ENCODE measurements around the gene MBP. TPM values are rescaled to one million over a fixed set of nuclear protein-coding genes. Genes with fewer than 3 reads are reported as not detected.
A peak's percentile ranks its signal among the peaks of the same experiment; 100 is the strongest.

Gene MBP
- total and polyA plus RNA-seq, 2 of the 4 experiments (the other 2 are of a cell fraction), result 0.72 to 0.90 TPM

GRCh38 chr18:77127769-77128671, 4.6 kb downstream of the MBP start:
- no peaks in the 10 kb centered on the region for H3K9me1 ChIP-seq (ENCODE audit: insufficient read depth, low read length)
- H2BK120ac ChIP-seq (ENCODE audit: low read depth, low read length), result peak overlapping the region; percentile 29; the same call in 1 of the 2 replicates
- H2BK20ac ChIP-seq (ENCODE audit: low read depth, low read length), result peak overlapping the region; percentile 50; the same call in 1 of the 2 replicates
- dilution Hi-C loops (cut with HindIII; ENCODE audit: low sequenced_read_pairs, unreplicated experiment), result no loop called here
- DNase-seq (peak; percentile 89), ATAC-seq (ENCODE audit: low read depth) (peak; percentile 68)
- H3K4me1 ChIP-seq (ENCODE audit: control insufficient read depth, insufficient read depth, low read length), result peaks cover 20% of the 10 kb centered on the region
- peak overlapping the region; percentile 18; the same call in 1 of the 2 replicates for H3K4ac ChIP-seq (ENCODE audit: low read depth, low read length)
- H3K9me3 ChIP-seq (ENCODE audit: control insufficient read depth, insufficient read depth, low read length), result no peaks in the 10 kb centered on the region
- in situ Hi-C loops (cut with MboI; ENCODE audit: low sequenced_read_pairs), result no loop called here
- H3K23ac ChIP-seq (ENCODE audit: low read depth, low read length), result no peak overlapping the region; the same call in 1 of the 2 replicates
- POLR2A ChIA-PET (ENCODE audit: unreplicated experiment), result no interaction called here
- peak overlapping the region; percentile 46 for H2AK5ac ChIP-seq (ENCODE audit: low read depth, low read length)
- H2BK15ac ChIP-seq (ENCODE audit: low read depth, low read length), result peak overlapping the region; percentile 16; the same call in 2 of the 3 replicates
- peaks cover 3 to 14% of the 10 kb centered on the region in 2 experiments; a peak in 2 of 4 replicates for H3K79me1 ChIP-seq (ENCODE audit: low read depth in 1 of 2, low read length in 2 of 2)
- no peak overlapping the region; the same call in 1 of the 2 replicates for H3K14ac ChIP-seq (replicated peaks; ENCODE audit: low read depth, low read length)
- no peak overlapping the region for H2AK9ac ChIP-seq (replicated peaks; ENCODE audit: low read depth, low read length, poor library complexity)
- no peak overlapping the region for H3K56ac ChIP-seq (ENCODE audit: extremely low read depth, insufficient read depth, low read length)
- WGBS, 2 experiments (ENCODE audit: extremely low coverage in 2 of 2, insufficient read length in 1 of 2), result 100% methylated on average over 3 of the region's 11 CpGs; no CpG with 5 or more reads in 1 of the 2 experiments
- H2AFZ ChIP-seq (replicated peaks; ENCODE audit: low read length, poor library complexity), result no peak overlapping the region
- H3K4me3 ChIP-seq (ENCODE audit: insufficient read depth, low read depth, low read length), result no peak overlapping the region
- intact Hi-C loops (cut with micrococcal nuclease), result loop anchor here (2.0 to 5.0 kb wide), 2 partner anchors 25 to 79 kb away; no protein-coding TSS in a partner anchor
- CTCF ChIA-PET, result no interaction called here
- peak overlapping the region; percentile 50 for H3K18ac ChIP-seq (ENCODE audit: low read depth, low read length)
- peak overlapping the region in 1 of 2 experiments; percentile 24; a peak in 1 of 4 replicates for H4K8ac ChIP-seq (ENCODE audit: low read depth in 2 of 2, low read length in 2 of 2)
- H4K20me1 ChIP-seq (ENCODE audit: insufficient read depth, low read length), result no peaks in the 10 kb centered on the region
- H3K9ac ChIP-seq (ENCODE audit: low read depth, low read length), result no peak overlapping the region
- no peak overlapping the region for H4K91ac ChIP-seq (ENCODE audit: insufficient read depth, low read depth, low read length)
- peak overlapping the region; percentile 51; the same call in 1 of the 2 replicates for H3K27ac ChIP-seq (ENCODE audit: insufficient read depth, low read length)
- no TSS peak for BruUV-seq (replicated peaks)
- no peaks in the 10 kb centered on the region for H3K36me3 ChIP-seq (ENCODE audit: control insufficient read depth, insufficient read depth, low read length)
- peak overlapping the region; percentile 11 for H2BK5ac ChIP-seq (ENCODE audit: low read depth, low read length, poor library complexity, severe bottlenecking)
- H3K27me3 ChIP-seq (ENCODE audit: control insufficient read depth, insufficient read depth, low read length), result peaks cover 14% of the 10 kb centered on the region
- H3K4me2 ChIP-seq (ENCODE audit: low read depth, low read length), result no peak overlapping the region
- TF ChIP-seq RCOR1 (IDR thresholded peaks at IDR 0.05; ENCODE audit: insufficient replicate concordance, low read length) (no peak), CEBPB (IDR thresholded peaks at IDR 0.05; ENCODE audit: low read depth, low read length) (peak; percentile 39; the same call in 1 of the 2 replicates), POLR2A (IDR thresholded peaks at IDR 0.05; ENCODE audit: low read depth, low read length) (no peak), CHD1 (IDR thresholded peaks at IDR 0.05; ENCODE audit: low read depth, low read length) (no peak), MAFK (IDR thresholded peaks at IDR 0.05; ENCODE audit: low read depth, low read length) (peak; percentile 74), NFE2L2 (IDR thresholded peaks at IDR 0.05; ENCODE audit: low read depth, low read length) (peak; percentile 92), ELK1 (IDR thresholded peaks at IDR 0.05; ENCODE audit: borderline replicate concordance, low read depth, low read length) (no peak), BHLHE40 (IDR thresholded peaks at IDR 0.05; ENCODE audit: low read depth, low read length) (peak; percentile 11; the same call in 1 of the 2 replicates)
- TF ChIP-seq, protein P1, sequence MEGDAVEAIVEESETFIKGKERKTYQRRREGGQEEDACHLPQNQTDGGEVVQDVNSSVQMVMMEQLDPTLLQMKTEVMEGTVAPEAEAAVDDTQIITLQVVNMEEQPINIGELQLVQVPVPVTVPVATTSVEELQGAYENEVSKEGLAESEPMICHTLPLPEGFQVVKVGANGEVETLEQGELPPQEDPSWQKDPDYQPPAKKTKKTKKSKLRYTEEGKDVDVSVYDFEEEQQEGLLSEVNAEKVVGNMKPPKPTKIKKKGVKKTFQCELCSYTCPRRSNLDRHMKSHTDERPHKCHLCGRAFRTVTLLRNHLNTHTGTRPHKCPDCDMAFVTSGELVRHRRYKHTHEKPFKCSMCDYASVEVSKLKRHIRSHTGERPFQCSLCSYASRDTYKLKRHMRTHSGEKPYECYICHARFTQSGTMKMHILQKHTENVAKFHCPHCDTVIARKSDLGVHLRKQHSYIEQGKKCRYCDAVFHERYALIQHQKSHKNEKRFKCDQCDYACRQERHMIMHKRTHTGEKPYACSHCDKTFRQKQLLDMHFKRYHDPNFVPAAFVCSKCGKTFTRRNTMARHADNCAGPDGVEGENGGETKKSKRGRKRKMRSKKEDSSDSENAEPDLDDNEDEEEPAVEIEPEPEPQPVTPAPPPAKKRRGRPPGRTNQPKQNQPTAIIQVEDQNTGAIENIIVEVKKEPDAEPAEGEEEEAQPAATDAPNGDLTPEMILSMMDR (conservative IDR thresholded peaks at IDR 0.05; ENCODE audit: low read depth, low read length), result no peak
- peak overlapping the region; percentile 61 for H4K5ac ChIP-seq (ENCODE audit: low read depth, low read length)

Measured in IMR-90 (cell line).